WTC11 (cell line): ENCODE data around the gene STIM2.
"Not testable (repeated sequence)": the region's sequence is repeated elsewhere in the genome, so short reads cannot be mapped to it uniquely, and the experiment has no call there.

Source experiments
- CTCF ChIP-seq: fragments of 200-600 bp; IDR thresholded peaks from 2 replicates; pipeline ENCODE4 v1.8.0; 2022; ENCODE audit warnings: antibody characterized with exemption
- FOXP1 ChIP-seq: sonication (generic); formaldehyde crosslinking; IDR thresholded peaks from 2 replicates; pipeline ENCODE4 v1.8.0; 2022; ENCODE audit warnings: missing genetic modification reagents, mild to moderate bottlenecking, moderate library complexity, borderline replicate concordance
- HMGXB4 ChIP-seq: sonication (generic); formaldehyde crosslinking; IDR thresholded peaks from 2 replicates; pipeline ENCODE4 v1.8.1; 2023; ENCODE audit warnings: mild to moderate bottlenecking, moderate library complexity, missing genetic modification reagents
- JAZF1 ChIP-seq: fragments of 250-450 bp; sonication (Bioruptor Pico); IDR thresholded peaks from 2 replicates; pipeline ENCODE4 v1.9.0; 2021; ENCODE audit warnings: moderate library complexity, mild to moderate bottlenecking, inconsistent platforms
- JUN ChIP-seq: sonication (generic); formaldehyde crosslinking; IDR thresholded peaks from 2 replicates; pipeline ENCODE4 v1.8.0; 2023; ENCODE audit warnings: mild to moderate bottlenecking, missing genetic modification reagents
- TEAD1 ChIP-seq: sonication (generic); formaldehyde crosslinking; IDR thresholded peaks from 2 replicates; pipeline ENCODE4 v1.8.0; 2022; ENCODE audit warnings: mild to moderate bottlenecking, missing genetic modification reagents
- USF2 ChIP-seq: sonication (generic); formaldehyde crosslinking; IDR thresholded peaks from 2 replicates; pipeline ENCODE4 v1.8.1; 2023; ENCODE audit warnings: mild to moderate bottlenecking, missing genetic modification reagents, moderate library complexity
- ZNF121 ChIP-seq: sonication (generic); formaldehyde crosslinking; IDR thresholded peaks from 2 replicates; pipeline ENCODE4 v1.8.0; 2023; ENCODE audit warnings: missing genetic modification reagents
- ZNF263 ChIP-seq: sonication (generic); formaldehyde crosslinking; IDR thresholded peaks from 2 replicates; pipeline ENCODE4 v1.8.1; 2022; ENCODE audit warnings: low read depth, mild to moderate bottlenecking, moderate library complexity, missing genetic modification reagents

- not testable (repeated sequence) for TF ChIP-seq USF2; JUN; FOXP1; HMGXB4 (CRISPR knock-in tag); CTCF; JAZF1; ZNF121 (CRISPR knock-in tag); ZNF263 (CRISPR knock-in tag); TEAD1 (CRISPR knock-in tag)
These were observed 37.7 kb upstream of the STIM2 start for GRCh38 chr4:26822974-26823373.
